ENCODE data around the gene ORC3.
"Not testable (repeated sequence)": the region's sequence is repeated elsewhere in the genome, so short reads cannot be mapped to it uniquely, and the experiment has no call there.

ORC3 gene

GRCh38 chr6:87687296-87687695 lies 97.4 kb downstream of the ORC3 start:
- Histone ChIP-seq H3K9me3 (ENCODE audit: severe bottlenecking) (no peaks in the 10 kb centered on the region), H3K27me3 (ENCODE audit: insufficient read depth, low read depth, severe bottlenecking) (no peaks in the 10 kb centered on the region), H3K27ac (no peak overlapping the region), H3K4me3 (ENCODE audit: low read depth, low read length) (no peak overlapping the region), H3K36me3 (no peaks in the 10 kb centered on the region; the same call in 1 of the 2 replicates)
- no peak for TF ChIP-seq CTCF (IDR thresholded peaks at IDR 0.05; ENCODE audit: low read depth, low read length)
- DNase-seq = no peak

- H3K4me3 ChIP-seq (ENCODE audit: low read depth, low read length) = not testable (repeated sequence)
These were observed 98.0 kb downstream of the ORC3 start for GRCh38 chr6:87687893-87688292.

GRCh38 chr6:87690441-87690840 lies 100.5 kb downstream of the ORC3 start:
- TF ChIP-seq CTCF (IDR thresholded peaks at IDR 0.05; ENCODE audit: low read depth, low read length) = no peak
- H3K27me3 ChIP-seq (ENCODE audit: insufficient read depth, low read depth, severe bottlenecking) = no peaks in the 10 kb centered on the region
- no peak for DNase-seq
- no peaks in the 10 kb centered on the region for H3K9me3 ChIP-seq (ENCODE audit: severe bottlenecking)
- H3K4me3 ChIP-seq (ENCODE audit: low read depth, low read length) = no peak overlapping the region
- no peak overlapping the region for H3K27ac ChIP-seq
- no peaks in the 10 kb centered on the region; the same call in 1 of the 2 replicates for H3K36me3 ChIP-seq

More at GRCh38 chr6:87687893-87688292, 98.0 kb downstream of the ORC3 start:
- DNase-seq; H3K36me3 ChIP-seq; H3K27me3 ChIP-seq (ENCODE audit: insufficient read depth, low read depth, severe bottlenecking); H3K9me3 ChIP-seq (ENCODE audit: severe bottlenecking); H3K27ac ChIP-seq: not testable (repeated sequence)

- DNase-seq = no peak
- no peaks in the 10 kb centered on the region for H3K27me3 ChIP-seq (ENCODE audit: insufficient read depth, low read depth, severe bottlenecking)
- H3K36me3 ChIP-seq = no peaks in the 10 kb centered on the region; the same call in 1 of the 2 replicates
- H3K27ac ChIP-seq = no peak overlapping the region
- no peaks in the 10 kb centered on the region for H3K9me3 ChIP-seq (ENCODE audit: severe bottlenecking)
- TF ChIP-seq CTCF (IDR thresholded peaks at IDR 0.05; ENCODE audit: low read depth, low read length) = no peak
- no peak overlapping the region for H3K4me3 ChIP-seq (ENCODE audit: low read depth, low read length)
These were observed 102.2 kb downstream of the ORC3 start for GRCh38 chr6:87692086-87692485.

- not testable (repeated sequence) for H3K4me3 ChIP-seq (ENCODE audit: low read depth, low read length); H3K9me3 ChIP-seq (ENCODE audit: severe bottlenecking); H3K27ac ChIP-seq; H3K27me3 ChIP-seq (ENCODE audit: insufficient read depth, low read depth, severe bottlenecking); DNase-seq
- peaks cover 16% of the 10 kb centered on the region for H3K36me3 ChIP-seq
These were observed 106.9 kb downstream of the ORC3 start for GRCh38 chr6:87696817-87697216.

GRCh38 chr6:87697581-87698546 lies 107.9 kb downstream of the ORC3 start:
- Histone ChIP-seq H3K27ac (no peak overlapping the region), H3K9me3 (ENCODE audit: severe bottlenecking) (no peaks in the 10 kb centered on the region), H3K36me3 (peaks cover 16% of the 10 kb centered on the region), H3K27me3 (ENCODE audit: insufficient read depth, low read depth, severe bottlenecking) (no peaks in the 10 kb centered on the region), H3K4me3 (ENCODE audit: low read depth, low read length) (no peak overlapping the region)
- no peak for TF ChIP-seq CTCF (IDR thresholded peaks at IDR 0.05; ENCODE audit: low read depth, low read length)
- DNase-seq = no peak
